ENCODE data around the gene UTS2.

Gene UTS2

GRCh38 chr1:7827126-7827955 lies 25.5 kb downstream of the UTS2 start:
- Histone ChIP-seq H4K20me1 (ENCODE audit: insufficient read depth, low read length) (no peaks in the 10 kb centered on the region), H3K27ac (ENCODE audit: low read length) (no peak overlapping the region), H2AFZ (ENCODE audit: low read depth, low read length) (no peak overlapping the region), H3K9ac (ENCODE audit: low read length) (no peak overlapping the region), H3K9me3 (ENCODE audit: insufficient read depth, low read length) (no peaks in the 10 kb centered on the region), H3K4me2 (ENCODE audit: low read length) (no peak overlapping the region), H3K27me3 (ENCODE audit: low read depth, low read length) (no peaks in the 10 kb centered on the region), H3K36me3 (replicated peaks; ENCODE audit: low read depth, low read length) (no peaks in the 10 kb centered on the region), H3K4me1 (ENCODE audit: low read length) (no peaks in the 10 kb centered on the region), H3K4me3 (ENCODE audit: low read length) (no peak overlapping the region), H3K79me2 (ENCODE audit: low read length) (no peaks in the 10 kb centered on the region)
- no peak for TF ChIP-seq EZH2phosphoT487 (IDR thresholded peaks at IDR 0.05; ENCODE audit: low read depth)
- TF ChIP-seq, protein P1, sequence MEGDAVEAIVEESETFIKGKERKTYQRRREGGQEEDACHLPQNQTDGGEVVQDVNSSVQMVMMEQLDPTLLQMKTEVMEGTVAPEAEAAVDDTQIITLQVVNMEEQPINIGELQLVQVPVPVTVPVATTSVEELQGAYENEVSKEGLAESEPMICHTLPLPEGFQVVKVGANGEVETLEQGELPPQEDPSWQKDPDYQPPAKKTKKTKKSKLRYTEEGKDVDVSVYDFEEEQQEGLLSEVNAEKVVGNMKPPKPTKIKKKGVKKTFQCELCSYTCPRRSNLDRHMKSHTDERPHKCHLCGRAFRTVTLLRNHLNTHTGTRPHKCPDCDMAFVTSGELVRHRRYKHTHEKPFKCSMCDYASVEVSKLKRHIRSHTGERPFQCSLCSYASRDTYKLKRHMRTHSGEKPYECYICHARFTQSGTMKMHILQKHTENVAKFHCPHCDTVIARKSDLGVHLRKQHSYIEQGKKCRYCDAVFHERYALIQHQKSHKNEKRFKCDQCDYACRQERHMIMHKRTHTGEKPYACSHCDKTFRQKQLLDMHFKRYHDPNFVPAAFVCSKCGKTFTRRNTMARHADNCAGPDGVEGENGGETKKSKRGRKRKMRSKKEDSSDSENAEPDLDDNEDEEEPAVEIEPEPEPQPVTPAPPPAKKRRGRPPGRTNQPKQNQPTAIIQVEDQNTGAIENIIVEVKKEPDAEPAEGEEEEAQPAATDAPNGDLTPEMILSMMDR (IDR thresholded peaks at IDR 0.05; ENCODE audit: low read depth, low read length) = no peak

DNA sequence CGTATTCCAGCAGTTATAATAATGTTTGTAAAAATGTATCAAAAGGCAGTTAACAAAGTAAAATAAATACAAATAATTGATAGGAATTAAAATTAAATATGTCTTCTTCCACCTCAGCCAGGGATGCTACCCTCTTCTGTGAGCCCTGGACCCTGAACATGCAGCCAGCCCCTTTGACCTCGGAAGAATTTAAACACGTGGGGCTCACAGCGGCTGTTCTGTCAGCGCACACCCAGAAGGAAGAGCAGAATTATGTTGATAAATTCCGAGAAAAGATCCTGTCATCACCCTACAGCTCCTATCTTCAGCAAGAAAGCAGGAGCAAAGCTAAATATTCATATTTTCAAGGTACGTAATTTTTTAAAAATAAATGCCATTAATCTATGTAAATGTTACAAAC lies 26.5 kb downstream of the UTS2 start:
- H2AFZ ChIP-seq (ENCODE audit: low read depth, low read length) = no peak overlapping the region
- no peaks in the 10 kb centered on the region for H3K9me3 ChIP-seq (ENCODE audit: insufficient read depth, low read length)
- no peak overlapping the region for H3K9ac ChIP-seq (ENCODE audit: low read length)
- no peak overlapping the region for H3K4me2 ChIP-seq (ENCODE audit: low read length)
- TF ChIP-seq EZH2phosphoT487 (IDR thresholded peaks at IDR 0.05; ENCODE audit: low read depth) = no peak
- TF ChIP-seq, protein P1 (IDR thresholded peaks at IDR 0.05; ENCODE audit: low read depth, low read length) = no peak
- no peak overlapping the region for H3K27ac ChIP-seq (ENCODE audit: low read length)
- H3K4me3 ChIP-seq (ENCODE audit: low read length) = no peak overlapping the region
- H3K36me3 ChIP-seq (replicated peaks; ENCODE audit: low read depth, low read length) = no peaks in the 10 kb centered on the region
- no peaks in the 10 kb centered on the region for H3K79me2 ChIP-seq (ENCODE audit: low read length)
- no peaks in the 10 kb centered on the region for H3K4me1 ChIP-seq (ENCODE audit: low read length)
- no peaks in the 10 kb centered on the region for H3K27me3 ChIP-seq (ENCODE audit: low read depth, low read length)
- no peaks in the 10 kb centered on the region for H4K20me1 ChIP-seq (ENCODE audit: insufficient read depth, low read length)

DNA sequence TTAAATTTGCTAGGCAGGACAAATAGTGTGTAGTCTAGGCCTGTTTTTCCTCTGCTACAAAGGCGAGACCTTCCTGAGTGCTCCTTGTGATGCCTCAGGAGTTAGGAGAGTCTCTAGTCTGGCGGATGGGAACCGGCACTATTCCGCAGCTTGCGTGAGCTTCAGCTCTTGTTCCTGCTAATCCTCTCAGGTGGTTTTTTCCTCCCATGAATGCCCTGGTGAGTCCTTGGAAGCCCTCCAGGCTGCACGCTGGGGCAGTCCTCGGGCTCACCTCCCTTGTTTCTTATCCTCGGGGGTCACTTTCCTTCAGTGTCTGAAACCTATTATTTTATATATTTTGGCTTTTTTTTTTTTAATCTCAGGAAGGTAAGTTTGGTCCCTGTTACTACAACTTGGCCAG lies 28.2 kb downstream of the UTS2 start:
- no peak for TF ChIP-seq EZH2phosphoT487 (IDR thresholded peaks at IDR 0.05; ENCODE audit: low read depth)
- TF ChIP-seq, protein P1 (IDR thresholded peaks at IDR 0.05; ENCODE audit: low read depth, low read length) = no peak
- H3K9ac ChIP-seq (ENCODE audit: low read length) = no peak overlapping the region
- no peak overlapping the region for H3K27ac ChIP-seq (ENCODE audit: low read length)
- no peaks in the 10 kb centered on the region for H3K4me1 ChIP-seq (ENCODE audit: low read length)
- H3K4me3 ChIP-seq (ENCODE audit: low read length) = no peak overlapping the region
- no peaks in the 10 kb centered on the region for H4K20me1 ChIP-seq (ENCODE audit: insufficient read depth, low read length)
- no peak overlapping the region for H3K4me2 ChIP-seq (ENCODE audit: low read length)
- no peaks in the 10 kb centered on the region for H3K27me3 ChIP-seq (ENCODE audit: low read depth, low read length)
- no peaks in the 10 kb centered on the region for H3K79me2 ChIP-seq (ENCODE audit: low read length)
- H3K9me3 ChIP-seq (ENCODE audit: insufficient read depth, low read length) = no peaks in the 10 kb centered on the region
- no peak overlapping the region for H2AFZ ChIP-seq (ENCODE audit: low read depth, low read length)
- H3K36me3 ChIP-seq (replicated peaks; ENCODE audit: low read depth, low read length) = no peaks in the 10 kb centered on the region

DNA sequence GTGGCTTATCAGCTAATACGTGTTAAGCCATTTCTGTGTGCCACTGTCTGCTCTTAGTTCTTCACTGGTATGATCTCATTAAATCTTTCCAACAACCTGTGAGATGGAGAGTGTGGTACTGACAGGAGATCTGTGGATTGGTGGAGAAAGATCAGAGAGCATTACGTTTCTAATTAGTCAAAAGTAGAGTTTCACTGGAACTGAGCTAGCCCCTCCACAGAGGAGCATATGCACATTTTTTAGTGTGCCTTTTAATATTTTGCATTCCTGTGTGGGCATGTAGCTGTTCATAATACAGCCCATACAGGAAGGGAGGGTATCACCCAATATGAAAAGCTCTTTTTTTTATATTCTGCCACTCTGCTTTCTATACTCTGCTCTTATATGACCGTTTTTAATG lies 31.6 kb downstream of the UTS2 start:
- TF ChIP-seq EZH2phosphoT487 (IDR thresholded peaks at IDR 0.05; ENCODE audit: low read depth) = no peak
- TF ChIP-seq, protein P1 (IDR thresholded peaks at IDR 0.05; ENCODE audit: low read depth, low read length) = no peak
- no peaks in the 10 kb centered on the region for H3K27me3 ChIP-seq (ENCODE audit: low read depth, low read length)
- H3K4me1 ChIP-seq (ENCODE audit: low read length) = no peaks in the 10 kb centered on the region
- no peak overlapping the region for H2AFZ ChIP-seq (ENCODE audit: low read depth, low read length)
- no peak overlapping the region for H3K27ac ChIP-seq (ENCODE audit: low read length)
- no peaks in the 10 kb centered on the region for H3K79me2 ChIP-seq (ENCODE audit: low read length)
- no peak overlapping the region for H3K9ac ChIP-seq (ENCODE audit: low read length)
- no peaks in the 10 kb centered on the region for H3K9me3 ChIP-seq (ENCODE audit: insufficient read depth, low read length)
- H3K36me3 ChIP-seq (replicated peaks; ENCODE audit: low read depth, low read length) = no peaks in the 10 kb centered on the region
- H3K4me2 ChIP-seq (ENCODE audit: low read length) = no peak overlapping the region
- H4K20me1 ChIP-seq (ENCODE audit: insufficient read depth, low read length) = no peaks in the 10 kb centered on the region
- H3K4me3 ChIP-seq (ENCODE audit: low read length) = no peak overlapping the region

All from OCI-LY3 (cell line).